SK-N-SH treated with all-trans-retinoic acid at 6 μM for 48 hours (cell line): ENCODE data around the gene PARM1.

ENCODE experiments used
- ATAC-seq: fragments of 200-7000 bp; cut with Tn5 transposase; 3 replicates; pipeline ENCODE4 v1.9.1; 2020; ENCODE audit warnings: mild to moderate bottlenecking, moderate library complexity
- ARNTL ChIP-seq: fragments of 450-650 bp; formaldehyde crosslinking; IDR thresholded peaks from 2 replicates; pipeline ENCODE4 v1.5.0; 2020; ENCODE audit warnings: low read depth, mild to moderate bottlenecking, moderate library complexity, borderline replicate concordance
- BACH2 ChIP-seq: fragments of 250-450 bp; sonication (Bioruptor Pico); IDR thresholded peaks from 2 replicates; pipeline ENCODE4 v1.9.0; 2021; ENCODE audit warnings: mild to moderate bottlenecking, borderline replicate concordance
- CSDC2 ChIP-seq: fragments of 250-450 bp; sonication (Bioruptor Pico); IDR thresholded peaks from 2 replicates; pipeline ENCODE4 v1.5.0; 2020; ENCODE audit warnings: mild to moderate bottlenecking, moderate library complexity
- ESRRG ChIP-seq: fragments of 250-450 bp; sonication (Bioruptor Pico); IDR thresholded peaks from 2 replicates; pipeline ENCODE4 v1.6.1; 2021; ENCODE audit warnings: mild to moderate bottlenecking
- GLIS3 ChIP-seq: fragments of 250-450 bp; sonication (Bioruptor Pico); IDR thresholded peaks from 2 replicates; pipeline ENCODE4 v1.5.0; 2020; ENCODE audit warnings: mild to moderate bottlenecking, moderate library complexity
- ISL1 ChIP-seq: fragments of 250-450 bp; sonication (Bioruptor Pico); IDR thresholded peaks from 2 replicates; pipeline ENCODE4 v2.1.2; 2022; ENCODE audit warnings: mild to moderate bottlenecking, moderate library complexity
- OSR1 ChIP-seq: fragments of 250-450 bp; sonication (Bioruptor Pico); IDR thresholded peaks from 2 replicates; pipeline ENCODE4 v1.8.0; 2022; ENCODE audit warnings: moderate library complexity, mild to moderate bottlenecking, inconsistent platforms
- PPARA ChIP-seq: fragments of 250-450 bp; sonication (Bioruptor Pico); IDR thresholded peaks from 2 replicates; pipeline ENCODE4 v1.5.0; 2020; ENCODE audit warnings: mild to moderate bottlenecking, borderline replicate concordance
- RARB ChIP-seq: fragments of 250-450 bp; sonication (Bioruptor Pico); IDR thresholded peaks from 2 replicates; pipeline ENCODE4 v1.8.0; 2021; ENCODE audit warnings: mild to moderate bottlenecking, moderate library complexity
- SNAI2 ChIP-seq: fragments of 250-450 bp; sonication (Bioruptor Pico); IDR thresholded peaks from 2 replicates; pipeline ENCODE4 v1.5.0; 2020; ENCODE audit warnings: mild to moderate bottlenecking, moderate library complexity
- TCF4 ChIP-seq: fragments of 250-450 bp; sonication (Bioruptor Pico); IDR thresholded peaks from 2 replicates; pipeline ENCODE4 v1.8.0; 2021; ENCODE audit warnings: mild to moderate bottlenecking, moderate library complexity, borderline replicate concordance
- TOX ChIP-seq: fragments of 250-450 bp; sonication (Bioruptor Pico); IDR thresholded peaks from 2 replicates; pipeline ENCODE4 v1.8.0; 2021; ENCODE audit warnings: mild to moderate bottlenecking, moderate library complexity, borderline replicate concordance
- ZC3H10 ChIP-seq: fragments of 250-450 bp; sonication (Bioruptor Pico); IDR thresholded peaks from 2 replicates; pipeline ENCODE4 v1.5.1; 2021; ENCODE audit warnings: mild to moderate bottlenecking, moderate library complexity
- ZFP3 ChIP-seq: fragments of 250-450 bp; sonication (Bioruptor Pico); IDR thresholded peaks from 2 replicates; pipeline ENCODE4 v1.5.0; 2020; ENCODE audit warnings: mild to moderate bottlenecking, moderate library complexity
- ZNF70 ChIP-seq: fragments of 450-650 bp; formaldehyde crosslinking; IDR thresholded peaks from 2 replicates; pipeline ENCODE4 v1.5.0; 2020; ENCODE audit warnings: mild to moderate bottlenecking, moderate library complexity
- ZNF8 ChIP-seq: fragments of 450-650 bp; formaldehyde crosslinking; IDR thresholded peaks from 2 replicates; pipeline ENCODE4 v1.5.0; 2020; ENCODE audit warnings: mild to moderate bottlenecking, moderate library complexity
- TF ChIP-seq, protein P1 (sequence below): fragments of 250-450 bp; sonication (Bioruptor Pico); IDR thresholded peaks from 2 replicates; pipeline ENCODE4 v1.5.0; 2020; ENCODE audit warnings: mild to moderate bottlenecking, moderate library complexity
- TF ChIP-seq, protein P2 (sequence below): fragments of 250-450 bp; sonication (Bioruptor Pico); IDR thresholded peaks from 2 replicates; pipeline ENCODE4 v1.5.1; 2021; ENCODE audit warnings: mild to moderate bottlenecking, moderate library complexity
- TF ChIP-seq, protein P3 (sequence below): fragments of 250-450 bp; sonication (Bioruptor Pico); IDR thresholded peaks from 2 replicates; pipeline ENCODE4 v1.8.0; 2021; ENCODE audit warnings: low read depth, mild to moderate bottlenecking, moderate library complexity, borderline replicate concordance
- TF ChIP-seq, protein P4 (sequence below): fragments of 250-450 bp; sonication (Bioruptor Pico); IDR thresholded peaks from 2 replicates; pipeline ENCODE4 v1.5.1; 2020; ENCODE audit warnings: low read depth, mild to moderate bottlenecking, moderate library complexity
- TF ChIP-seq, protein P5 (sequence below): fragments of 250-450 bp; sonication (Bioruptor Pico); IDR thresholded peaks from 2 replicates; pipeline ENCODE4 v1.8.0; 2020; ENCODE audit warnings: mild to moderate bottlenecking, moderate library complexity, borderline replicate concordance

The PARM1 gene, protein sequence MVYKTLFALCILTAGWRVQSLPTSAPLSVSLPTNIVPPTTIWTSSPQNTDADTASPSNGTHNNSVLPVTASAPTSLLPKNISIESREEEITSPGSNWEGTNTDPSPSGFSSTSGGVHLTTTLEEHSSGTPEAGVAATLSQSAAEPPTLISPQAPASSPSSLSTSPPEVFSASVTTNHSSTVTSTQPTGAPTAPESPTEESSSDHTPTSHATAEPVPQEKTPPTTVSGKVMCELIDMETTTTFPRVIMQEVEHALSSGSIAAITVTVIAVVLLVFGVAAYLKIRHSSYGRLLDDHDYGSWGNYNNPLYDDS

DNA sequence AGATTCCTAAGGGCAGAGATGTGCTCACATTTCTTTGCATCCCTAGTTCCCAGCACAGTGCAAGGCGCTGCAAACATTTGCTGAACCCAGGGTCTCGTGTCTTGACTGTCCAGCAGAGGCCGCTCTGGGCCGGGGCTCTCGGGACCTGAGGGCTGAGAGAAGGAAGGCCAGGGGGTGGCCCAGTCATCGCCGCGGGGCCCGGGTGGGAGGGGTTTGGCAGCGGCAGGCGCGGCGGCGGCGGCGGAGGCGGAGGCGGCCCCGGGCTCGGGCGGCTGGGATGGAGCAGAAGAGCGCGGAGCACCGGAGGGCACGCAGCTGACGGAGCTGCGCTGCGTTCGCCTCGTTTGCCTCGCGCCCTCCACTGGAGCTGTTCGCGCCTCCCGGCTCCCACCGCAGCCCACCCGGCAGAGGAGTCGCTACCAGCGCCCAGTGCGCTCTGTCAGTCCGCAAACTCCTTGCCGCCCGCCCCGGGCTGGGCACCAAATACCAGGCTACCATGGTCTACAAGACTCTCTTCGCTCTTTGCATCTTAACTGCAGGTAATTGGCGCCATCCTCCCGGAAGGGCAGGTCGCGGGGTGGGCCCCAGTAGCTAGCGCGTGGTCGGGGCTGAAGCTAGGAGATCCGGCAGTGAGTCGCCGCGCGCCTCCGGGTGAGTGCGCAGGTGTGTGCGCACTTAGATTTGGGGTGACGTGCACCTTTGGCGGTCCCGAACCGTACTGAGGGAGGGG is at the start of gene PARM1:
PARM1 (plus strand) TSS at position 285 of the 730 bp plus-strand sequence; CDS start at position 497, 212 bp downstream.
- peak; percentile 94 for ATAC-seq
- no peak for TF ChIP-seq OSR1 (CRISPR knock-in tag)
- TF ChIP-seq ZFP3 (CRISPR knock-in tag), result peak; percentile 94
- TF ChIP-seq, all 23 proteins: peak for 1

DNA sequence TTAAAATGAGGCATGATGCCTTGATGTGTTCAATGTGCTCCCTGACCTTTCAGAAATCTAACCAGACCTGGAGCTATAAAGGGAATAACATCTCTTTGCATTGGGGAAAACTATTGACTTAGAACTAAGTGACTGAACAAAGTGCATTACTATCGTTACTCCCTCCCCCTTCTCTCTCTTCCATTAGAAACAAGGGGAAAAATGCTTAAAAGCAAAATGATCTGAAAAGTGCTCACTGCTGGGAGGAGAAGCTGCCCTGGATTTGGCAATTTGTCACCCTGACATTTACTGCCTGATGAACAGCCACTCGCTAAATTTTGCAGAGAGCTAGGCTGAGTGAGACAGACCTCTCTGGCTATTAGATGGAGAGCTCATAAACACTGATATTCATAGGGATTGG is 48.6 kb upstream of the PARM1 start:
- no peak for TF ChIP-seq ISL1
- ATAC-seq, result no peak

DNA sequence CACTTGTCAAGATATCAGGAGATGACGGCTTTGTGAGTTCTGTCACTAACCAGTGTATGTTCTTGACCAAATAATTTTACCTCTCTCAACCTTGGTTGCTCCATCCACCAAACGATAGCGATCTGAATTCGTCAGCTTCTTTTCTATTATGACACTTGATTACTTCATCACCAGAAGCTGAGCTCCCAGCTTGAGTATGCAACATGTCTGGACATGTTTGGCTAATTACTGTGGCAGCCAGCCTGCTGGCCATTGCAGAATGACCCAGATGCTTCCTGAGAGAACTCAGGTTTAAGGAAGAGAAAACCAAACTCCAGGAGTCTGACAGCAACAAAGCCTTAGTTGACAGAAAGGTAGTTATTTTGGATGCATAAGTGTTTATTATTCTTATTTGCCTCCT is 46.4 kb upstream of the PARM1 start:
- ATAC-seq, result no peak
- TF ChIP-seq ISL1 (no peak), SNAI2 (CRISPR knock-in tag) (no peak), OSR1 (CRISPR knock-in tag) (no peak), CSDC2 (CRISPR knock-in tag) (no peak)
- TF ChIP-seq, all 23 proteins: peak for 0

DNA sequence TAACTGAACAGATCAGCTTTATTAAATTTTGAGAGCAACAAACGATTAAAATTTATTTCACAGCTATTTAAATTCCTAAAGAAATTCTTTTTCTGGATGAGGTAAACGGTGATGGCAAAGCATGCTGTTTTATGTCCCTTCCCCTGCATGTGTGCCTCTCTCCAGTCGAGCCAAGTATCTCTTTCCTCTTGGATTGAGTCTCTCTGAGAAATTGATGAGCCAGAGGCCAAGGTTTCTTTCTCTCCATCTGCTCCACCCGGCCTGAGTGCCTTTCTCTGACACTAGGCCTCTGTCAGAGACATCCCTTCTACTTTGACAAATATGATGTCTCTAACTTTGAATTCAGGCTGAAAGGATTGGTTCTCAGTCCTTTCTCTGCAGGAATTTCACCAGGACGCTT is 42.6 kb upstream of the PARM1 start:
- ATAC-seq, result no peak
- TF ChIP-seq, protein P1, sequence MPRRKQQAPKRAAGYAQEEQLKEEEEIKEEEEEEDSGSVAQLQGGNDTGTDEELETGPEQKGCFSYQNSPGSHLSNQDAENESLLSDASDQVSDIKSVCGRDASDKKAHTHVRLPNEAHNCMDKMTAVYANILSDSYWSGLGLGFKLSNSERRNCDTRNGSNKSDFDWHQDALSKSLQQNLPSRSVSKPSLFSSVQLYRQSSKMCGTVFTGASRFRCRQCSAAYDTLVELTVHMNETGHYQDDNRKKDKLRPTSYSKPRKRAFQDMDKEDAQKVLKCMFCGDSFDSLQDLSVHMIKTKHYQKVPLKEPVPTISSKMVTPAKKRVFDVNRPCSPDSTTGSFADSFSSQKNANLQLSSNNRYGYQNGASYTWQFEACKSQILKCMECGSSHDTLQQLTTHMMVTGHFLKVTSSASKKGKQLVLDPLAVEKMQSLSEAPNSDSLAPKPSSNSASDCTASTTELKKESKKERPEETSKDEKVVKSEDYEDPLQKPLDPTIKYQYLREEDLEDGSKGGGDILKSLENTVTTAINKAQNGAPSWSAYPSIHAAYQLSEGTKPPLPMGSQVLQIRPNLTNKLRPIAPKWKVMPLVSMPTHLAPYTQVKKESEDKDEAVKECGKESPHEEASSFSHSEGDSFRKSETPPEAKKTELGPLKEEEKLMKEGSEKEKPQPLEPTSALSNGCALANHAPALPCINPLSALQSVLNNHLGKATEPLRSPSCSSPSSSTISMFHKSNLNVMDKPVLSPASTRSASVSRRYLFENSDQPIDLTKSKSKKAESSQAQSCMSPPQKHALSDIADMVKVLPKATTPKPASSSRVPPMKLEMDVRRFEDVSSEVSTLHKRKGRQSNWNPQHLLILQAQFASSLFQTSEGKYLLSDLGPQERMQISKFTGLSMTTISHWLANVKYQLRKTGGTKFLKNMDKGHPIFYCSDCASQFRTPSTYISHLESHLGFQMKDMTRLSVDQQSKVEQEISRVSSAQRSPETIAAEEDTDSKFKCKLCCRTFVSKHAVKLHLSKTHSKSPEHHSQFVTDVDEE (CRISPR knock-in tag), result no peak
- TF ChIP-seq ZNF8 (no peak), CSDC2 (CRISPR knock-in tag) (no peak), OSR1 (CRISPR knock-in tag) (no peak), TOX (CRISPR knock-in tag) (no peak), ISL1 (no peak), PPARA (CRISPR knock-in tag) (no peak), TCF4 (no peak), ZC3H10 (CRISPR knock-in tag) (no peak), ESRRG (CRISPR knock-in tag) (no peak), ZNF70 (CRISPR knock-in tag) (no peak), GLIS3 (CRISPR knock-in tag) (no peak), RARB (CRISPR knock-in tag) (no peak), SNAI2 (CRISPR knock-in tag) (no peak), BACH2 (CRISPR knock-in tag) (no peak), ARNTL (CRISPR knock-in tag) (no peak)
- TF ChIP-seq, protein P2, sequence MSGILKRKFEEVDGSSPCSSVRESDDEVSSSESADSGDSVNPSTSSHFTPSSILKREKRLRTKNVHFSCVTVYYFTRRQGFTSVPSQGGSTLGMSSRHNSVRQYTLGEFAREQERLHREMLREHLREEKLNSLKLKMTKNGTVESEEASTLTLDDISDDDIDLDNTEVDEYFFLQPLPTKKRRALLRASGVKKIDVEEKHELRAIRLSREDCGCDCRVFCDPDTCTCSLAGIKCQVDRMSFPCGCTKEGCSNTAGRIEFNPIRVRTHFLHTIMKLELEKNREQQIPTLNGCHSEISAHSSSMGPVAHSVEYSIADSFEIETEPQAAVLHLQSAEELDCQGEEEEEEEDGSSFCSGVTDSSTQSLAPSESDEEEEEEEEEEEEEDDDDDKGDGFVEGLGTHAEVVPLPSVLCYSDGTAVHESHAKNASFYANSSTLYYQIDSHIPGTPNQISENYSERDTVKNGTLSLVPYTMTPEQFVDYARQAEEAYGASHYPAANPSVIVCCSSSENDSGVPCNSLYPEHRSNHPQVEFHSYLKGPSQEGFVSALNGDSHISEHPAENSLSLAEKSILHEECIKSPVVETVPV (CRISPR knock-in tag), result no peak
- TF ChIP-seq, protein P3, sequence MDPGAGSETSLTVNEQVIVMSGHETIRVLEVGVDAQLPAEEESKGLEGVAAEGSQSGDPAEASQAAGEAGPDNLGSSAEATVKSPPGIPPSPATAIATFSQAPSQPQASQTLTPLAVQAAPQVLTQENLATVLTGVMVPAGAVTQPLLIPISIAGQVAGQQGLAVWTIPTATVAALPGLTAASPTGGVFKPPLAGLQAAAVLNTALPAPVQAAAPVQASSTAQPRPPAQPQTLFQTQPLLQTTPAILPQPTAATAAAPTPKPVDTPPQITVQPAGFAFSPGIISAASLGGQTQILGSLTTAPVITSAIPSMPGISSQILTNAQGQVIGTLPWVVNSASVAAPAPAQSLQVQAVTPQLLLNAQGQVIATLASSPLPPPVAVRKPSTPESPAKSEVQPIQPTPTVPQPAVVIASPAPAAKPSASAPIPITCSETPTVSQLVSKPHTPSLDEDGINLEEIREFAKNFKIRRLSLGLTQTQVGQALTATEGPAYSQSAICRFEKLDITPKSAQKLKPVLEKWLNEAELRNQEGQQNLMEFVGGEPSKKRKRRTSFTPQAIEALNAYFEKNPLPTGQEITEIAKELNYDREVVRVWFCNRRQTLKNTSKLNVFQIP, result no peak
- TF ChIP-seq, protein P4, sequence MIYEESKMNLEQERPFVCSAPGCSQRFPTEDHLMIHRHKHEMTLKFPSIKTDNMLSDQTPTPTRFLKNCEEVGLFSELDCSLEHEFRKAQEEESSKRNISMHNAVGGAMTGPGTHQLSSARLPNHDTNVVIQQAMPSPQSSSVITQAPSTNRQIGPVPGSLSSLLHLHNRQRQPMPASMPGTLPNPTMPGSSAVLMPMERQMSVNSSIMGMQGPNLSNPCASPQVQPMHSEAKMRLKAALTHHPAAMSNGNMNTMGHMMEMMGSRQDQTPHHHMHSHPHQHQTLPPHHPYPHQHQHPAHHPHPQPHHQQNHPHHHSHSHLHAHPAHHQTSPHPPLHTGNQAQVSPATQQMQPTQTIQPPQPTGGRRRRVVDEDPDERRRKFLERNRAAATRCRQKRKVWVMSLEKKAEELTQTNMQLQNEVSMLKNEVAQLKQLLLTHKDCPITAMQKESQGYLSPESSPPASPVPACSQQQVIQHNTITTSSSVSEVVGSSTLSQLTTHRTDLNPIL (CRISPR knock-in tag), result no peak
- TF ChIP-seq, protein P5, sequence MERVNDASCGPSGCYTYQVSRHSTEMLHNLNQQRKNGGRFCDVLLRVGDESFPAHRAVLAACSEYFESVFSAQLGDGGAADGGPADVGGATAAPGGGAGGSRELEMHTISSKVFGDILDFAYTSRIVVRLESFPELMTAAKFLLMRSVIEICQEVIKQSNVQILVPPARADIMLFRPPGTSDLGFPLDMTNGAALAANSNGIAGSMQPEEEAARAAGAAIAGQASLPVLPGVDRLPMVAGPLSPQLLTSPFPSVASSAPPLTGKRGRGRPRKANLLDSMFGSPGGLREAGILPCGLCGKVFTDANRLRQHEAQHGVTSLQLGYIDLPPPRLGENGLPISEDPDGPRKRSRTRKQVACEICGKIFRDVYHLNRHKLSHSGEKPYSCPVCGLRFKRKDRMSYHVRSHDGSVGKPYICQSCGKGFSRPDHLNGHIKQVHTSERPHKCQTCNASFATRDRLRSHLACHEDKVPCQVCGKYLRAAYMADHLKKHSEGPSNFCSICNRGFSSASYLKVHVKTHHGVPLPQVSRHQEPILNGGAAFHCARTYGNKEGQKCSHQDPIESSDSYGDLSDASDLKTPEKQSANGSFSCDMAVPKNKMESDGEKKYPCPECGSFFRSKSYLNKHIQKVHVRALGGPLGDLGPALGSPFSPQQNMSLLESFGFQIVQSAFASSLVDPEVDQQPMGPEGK (CRISPR knock-in tag), result no peak
